ENCODE data around the gene PRSS48.

DNA sequence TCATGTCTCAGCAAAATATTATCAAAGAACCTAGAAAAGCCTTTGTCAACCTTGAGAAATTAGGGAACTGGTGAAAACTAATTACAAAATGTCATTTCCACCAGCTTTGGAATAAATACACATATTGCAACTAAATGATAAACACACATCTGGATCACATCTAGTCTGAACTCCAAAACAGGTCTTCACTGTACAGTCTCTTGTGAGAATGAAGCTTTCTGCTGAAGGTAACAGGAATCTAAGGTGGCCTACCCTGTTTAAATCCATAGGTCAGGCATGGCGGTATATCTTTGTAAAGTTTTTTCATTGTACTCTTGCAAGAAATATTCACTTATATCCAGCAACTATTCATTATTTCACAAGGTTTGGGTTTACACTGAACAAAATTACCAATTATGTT is 46.7 kb downstream of the PRSS48 start:
- no peak for TF ChIP-seq CTCF (IDR thresholded peaks at IDR 0.05 in 8 of 11, conservative IDR thresholded peaks at IDR 0.05 in 3 of 11)
- no peak for TF ChIP-seq POLR2A (IDR thresholded peaks at IDR 0.05)

All from spleen (tissue), 7 donors.